HG03108 (cell line): ENCODE results near the gene DLD.
"Not testable (repeated sequence)": the region's sequence is repeated elsewhere in the genome, so short reads cannot be mapped to it uniquely, and the experiment has no call there.

Experiments
- ATAC-seq: cut with Tn5 transposase; IDR thresholded peaks from one replicate; pipeline ENCODE4 v1.9.1; 2021; ENCODE audit warnings: moderate library complexity; ENCODE audit not compliant: unreplicated experiment

DLD gene

DNA sequence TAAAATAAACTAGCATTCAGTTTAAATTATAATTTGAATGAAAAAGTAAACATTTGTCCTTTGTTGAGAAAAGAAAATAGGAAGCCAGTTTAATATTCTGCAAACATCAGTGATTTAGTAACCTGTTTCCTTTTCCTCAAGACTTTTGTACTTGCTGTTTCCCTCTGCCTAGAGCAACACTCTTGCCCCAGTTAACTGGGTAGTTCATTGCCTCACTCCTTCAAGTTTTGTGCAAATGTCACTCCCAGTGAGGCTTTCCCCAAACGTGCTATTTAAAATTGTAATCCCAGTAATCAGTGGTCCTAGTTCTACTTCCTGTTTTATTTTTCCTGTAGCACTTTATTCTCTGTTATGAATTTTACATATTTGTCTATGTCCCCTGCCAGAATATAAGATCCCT, 23.8 kb downstream of the DLD start:
- ATAC-seq: no peak

GRCh38 chr7:107915541-107915940, 24.6 kb downstream of the DLD start:
- ATAC-seq: no peak

DNA sequence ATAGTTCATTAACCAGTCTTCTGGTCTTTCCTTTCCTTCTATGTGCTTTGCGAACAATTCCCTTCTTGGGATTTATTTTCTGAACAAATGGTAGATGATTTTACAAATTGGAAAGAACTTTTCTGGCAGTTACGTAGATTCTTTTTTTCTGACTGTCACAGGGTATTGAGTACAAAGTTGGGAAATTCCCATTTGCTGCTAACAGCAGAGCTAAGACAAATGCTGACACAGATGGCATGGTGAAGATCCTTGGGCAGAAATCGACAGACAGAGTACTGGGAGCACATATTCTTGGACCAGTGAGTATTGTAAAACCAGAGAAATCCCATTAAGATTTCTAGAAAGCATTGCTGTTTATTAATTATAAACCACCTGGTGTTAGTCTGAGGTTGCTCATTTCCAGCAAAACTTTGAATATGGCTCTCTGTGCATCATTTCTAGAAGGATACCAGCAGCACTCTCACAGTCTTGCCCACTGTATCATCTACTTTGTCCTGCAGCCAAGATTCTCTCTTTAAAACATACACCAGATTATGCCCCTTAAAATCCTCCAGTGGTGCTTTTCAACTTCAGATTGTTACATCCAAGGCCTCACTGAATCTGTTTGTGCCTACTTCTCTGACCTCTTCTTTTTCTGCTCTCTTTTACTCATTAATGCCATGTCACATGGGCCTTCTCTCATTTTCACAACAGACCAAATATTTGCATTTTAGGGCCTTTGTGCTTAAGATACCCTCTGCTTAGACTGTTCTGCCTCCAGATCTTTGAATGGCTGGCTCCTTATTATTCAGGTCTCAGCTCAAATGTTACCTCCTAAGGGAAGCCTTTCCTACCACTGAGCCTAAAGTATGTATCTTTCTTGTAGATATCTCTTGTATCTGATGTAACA, 27.0 kb downstream of the DLD start:
- peak; percentile 70 for ATAC-seq

GRCh38 chr7:107918948-107919347, 28.0 kb downstream of the DLD start:
- ATAC-seq: no peak

DNA sequence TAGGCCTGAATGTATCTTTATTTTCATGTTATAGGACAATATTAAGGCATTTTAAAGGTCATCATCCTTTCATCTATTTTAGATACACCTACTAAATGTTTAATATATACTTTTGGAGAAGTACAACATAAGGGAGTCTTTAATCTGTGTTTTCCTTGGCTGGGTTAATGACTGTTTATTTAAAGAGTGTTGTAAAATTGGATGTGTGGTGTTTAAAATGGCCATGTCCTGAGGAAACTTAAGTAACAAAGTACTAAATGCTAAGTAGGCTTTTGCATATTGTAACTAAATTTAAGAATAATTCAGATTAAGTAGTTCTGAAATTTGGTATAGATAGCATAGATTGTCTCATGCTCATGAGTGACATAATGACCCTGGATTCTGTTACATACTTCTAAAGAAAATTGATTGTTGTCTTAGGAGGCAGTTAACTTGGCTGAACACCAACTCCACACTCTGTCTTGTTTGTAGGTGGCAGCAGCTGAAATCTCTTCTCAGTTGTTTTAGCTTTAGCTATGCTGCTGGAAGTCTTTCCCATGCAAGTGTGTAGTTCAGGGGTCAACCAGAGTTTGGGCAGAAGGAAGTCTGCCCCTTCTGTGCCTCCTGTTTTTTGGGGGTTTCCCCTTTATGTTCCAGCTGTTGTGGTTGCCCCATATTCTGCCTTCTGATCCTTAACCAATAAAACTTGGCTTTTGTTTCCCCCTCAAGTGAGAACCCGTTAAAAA, 29.2 kb downstream of the DLD start:
- no peak for ATAC-seq

- ATAC-seq: not testable (repeated sequence)
Observed at GRCh38 chr7:107921826-107922225, 30.8 kb downstream of the DLD start.

- no peak for ATAC-seq
Observed at GRCh38 chr7:107922886-107923285, 31.9 kb downstream of the DLD start.

DNA sequence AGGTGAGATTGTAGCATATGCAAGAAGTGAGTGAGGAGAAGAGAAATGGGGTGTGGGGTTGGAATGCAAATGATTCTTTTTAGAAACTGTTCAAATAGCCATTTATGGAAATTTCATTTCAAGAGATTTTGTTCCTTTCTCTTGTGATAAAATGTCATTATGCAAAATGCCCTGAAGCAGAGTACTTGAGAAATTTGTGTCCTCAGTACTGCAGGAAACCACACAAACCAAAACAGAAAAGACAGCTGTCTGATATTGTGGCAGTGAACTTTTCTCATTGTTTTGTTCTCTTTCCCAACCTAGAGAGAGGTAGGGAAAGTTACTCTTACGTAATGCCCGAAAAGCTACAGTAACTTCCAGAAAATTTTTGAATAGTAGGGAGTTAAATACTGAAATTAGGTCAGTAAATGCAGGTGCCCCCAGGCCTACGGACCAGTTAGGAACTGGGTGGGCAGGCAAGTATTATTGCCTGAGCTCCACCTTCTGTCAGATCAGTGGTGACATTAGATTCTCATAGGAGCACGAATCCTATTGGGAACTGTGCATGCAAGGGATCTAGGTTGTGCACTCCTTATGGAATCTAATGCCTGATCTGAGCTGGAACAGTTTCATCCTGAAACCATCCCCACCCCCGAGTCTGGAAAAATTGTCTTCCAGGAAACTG, 34.0 kb downstream of the DLD start:
- ATAC-seq: peak; percentile 86

DNA sequence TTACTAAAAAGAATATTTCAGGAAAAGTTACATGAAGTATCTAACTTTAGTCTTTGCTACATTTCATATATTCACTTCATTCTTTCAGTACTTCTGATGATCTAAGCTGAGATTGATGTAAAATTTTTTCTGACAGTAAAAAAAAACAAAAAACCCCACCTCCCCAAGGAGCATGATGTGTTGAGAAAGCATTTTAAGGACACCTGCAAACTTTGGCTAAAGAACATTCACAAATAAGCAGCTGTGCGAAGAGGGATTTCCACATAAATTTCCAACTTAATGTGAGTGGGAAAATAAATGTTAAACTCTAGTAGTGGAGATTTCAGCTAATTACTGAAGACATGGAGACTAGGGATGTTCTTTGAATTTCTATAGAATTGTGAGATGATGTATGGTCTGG, 35.5 kb downstream of the DLD start:
- ATAC-seq: no peak

GRCh38 chr7:107931740-107932515, 40.9 kb downstream of the DLD start:
- no peak for ATAC-seq

DNA sequence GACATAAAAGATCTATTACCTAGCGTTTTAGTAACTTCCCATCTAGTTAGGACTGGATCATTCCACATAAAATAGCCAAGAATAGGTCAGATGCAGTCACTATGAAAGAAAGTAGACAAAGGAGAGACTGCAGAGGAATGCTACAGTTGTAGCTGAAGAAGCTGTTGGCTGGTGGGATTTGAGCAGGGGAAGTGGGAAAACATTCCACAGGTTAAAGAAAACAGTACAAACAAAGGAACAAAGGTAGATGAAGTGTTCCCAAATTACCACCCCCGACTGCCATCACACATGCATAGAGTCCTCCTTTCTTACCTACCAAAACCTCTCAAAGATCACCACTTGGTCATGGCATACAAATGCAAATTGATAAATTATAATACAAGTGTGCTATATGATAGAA, 41.8 kb downstream of the DLD start:
- ATAC-seq: no peak

DNA sequence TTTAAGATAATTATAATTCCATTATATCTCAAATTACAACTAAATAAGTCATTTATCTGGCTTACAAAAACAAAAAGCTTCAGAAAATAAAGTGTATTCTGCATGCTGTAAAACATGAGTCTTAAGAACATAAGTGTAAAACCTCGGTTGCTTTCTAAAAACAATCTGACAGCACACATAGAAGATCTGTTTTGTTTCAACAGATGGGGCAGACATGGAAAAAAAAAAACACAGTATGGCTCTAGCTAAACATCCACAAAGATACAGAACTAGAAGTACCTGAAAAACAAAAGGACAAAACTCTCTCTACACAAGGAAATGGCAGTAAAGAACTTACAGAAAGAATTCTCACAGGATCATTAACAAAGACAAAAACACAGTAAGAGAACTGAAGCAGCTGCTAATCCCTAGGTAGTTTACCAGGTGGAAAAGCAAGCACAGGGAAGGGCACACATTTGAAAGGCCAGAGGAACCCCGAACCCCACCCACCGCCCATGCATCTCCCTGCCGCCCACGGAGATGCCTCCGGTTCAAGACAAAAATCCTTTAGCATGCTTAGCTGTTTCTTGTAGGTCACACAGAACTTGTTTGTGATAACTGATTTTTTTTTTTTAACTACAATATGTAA, 42.5 kb downstream of the DLD start:
- no peak for ATAC-seq

DNA sequence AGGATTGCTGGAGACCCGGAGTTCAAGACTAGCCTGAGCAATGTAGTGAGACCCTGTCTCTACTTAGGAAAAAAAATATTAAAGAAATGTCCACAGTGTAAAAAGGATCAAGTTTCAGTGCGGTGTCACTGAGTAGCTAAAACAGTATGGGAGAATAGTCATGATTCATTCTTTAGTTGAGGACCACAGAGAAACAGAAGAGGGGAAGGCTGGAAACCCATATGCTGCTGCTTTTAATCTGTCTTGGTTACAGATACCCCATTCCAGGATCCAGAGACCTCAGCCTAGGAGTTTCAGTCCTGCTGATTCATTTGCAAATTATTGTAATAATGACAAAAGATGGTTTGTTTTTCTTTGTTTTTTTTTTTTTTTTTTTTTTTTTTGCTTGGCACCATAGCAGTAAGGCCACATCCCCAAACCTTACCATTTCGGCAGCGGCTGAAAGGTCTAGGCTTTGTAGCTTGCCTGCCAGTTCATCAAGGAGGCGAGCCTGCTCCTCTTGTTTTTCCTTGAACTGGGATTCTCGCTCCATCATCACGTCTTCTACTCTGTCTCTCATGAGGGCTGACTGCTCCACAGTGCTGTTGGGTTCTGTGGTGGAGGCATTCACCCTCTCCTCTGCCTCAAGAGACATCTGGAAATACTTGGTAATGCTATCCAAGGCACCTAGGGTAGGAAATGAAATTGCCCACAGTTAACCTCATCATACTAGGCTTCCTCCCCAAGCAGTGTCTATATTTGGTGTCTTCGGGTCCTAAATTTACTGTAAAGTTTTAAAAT, 44.2 kb downstream of the DLD start:
- no peak for ATAC-seq

- no peak for ATAC-seq
Observed at GRCh38 chr7:107936312-107936711, 45.3 kb downstream of the DLD start.

GRCh38 chr7:107937531-107937930, 46.5 kb downstream of the DLD start:
- ATAC-seq: no peak

- ATAC-seq: no peak
Observed at GRCh38 chr7:107938456-107939250, 47.7 kb downstream of the DLD start.

- ATAC-seq: no peak
Observed at GRCh38 chr7:107939573-107940489, 48.8 kb downstream of the DLD start.

DNA sequence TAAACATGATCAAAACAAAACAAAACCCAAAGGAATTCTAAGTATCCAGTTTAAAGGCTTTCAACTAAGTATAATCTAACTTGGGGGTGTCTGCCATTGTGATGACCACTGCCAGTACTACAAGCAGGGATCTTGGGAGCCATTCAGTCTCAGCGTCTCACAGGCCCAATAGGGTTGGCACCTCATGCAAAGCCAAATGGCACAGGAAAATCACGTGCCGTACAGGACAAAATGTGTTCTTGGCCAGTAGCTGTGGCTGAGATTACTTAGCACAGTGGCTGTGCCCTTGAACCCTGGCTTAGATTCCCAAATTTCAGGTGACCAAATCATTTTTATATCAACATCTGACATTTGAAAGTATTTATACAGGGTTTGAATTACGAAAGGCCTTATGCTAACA, 50.0 kb downstream of the DLD start:
- ATAC-seq: no peak
